Cardiac septum (tissue), 1 donor: ENCODE results near the gene CHURC1. TPM values are rescaled to one million over a fixed set of nuclear protein-coding genes. Genes with fewer than 3 reads are reported as not detected.

ENCODE experiments used
- DNase-seq: peaks from one replicate; pipeline ENCODE4 v3.0.0-alpha.2; 2020; ENCODE audit warnings: low spot score
- intact Hi-C: fragments of 100-400 bp; cut with DNase I; formaldehyde crosslinking; loops from one replicate; pipeline ENCODE4 v1.14.0; 2022
- total RNA-seq: library from RNA; stranded (reverse); fragmentation: NEBNext Ultra II Directional; extraction: Animal tissue kit (Norgen Biotek cat#: 25700); gene quantifications from one replicate; pipeline ENCODE4 v1.2.1, GENCODE V29; 2021
- donor health status: DM: no; HTN: no; CAD: no.

Gene CHURC1
- total RNA-seq, 1 donor from 2014 or later, result 82.6 TPM

- no peak for DNase-seq
- intact Hi-C loops, result no loop called here
Measured at GRCh38 chr14:64934338-64934929, 20.2 kb downstream of the CHURC1 start.

DNA sequence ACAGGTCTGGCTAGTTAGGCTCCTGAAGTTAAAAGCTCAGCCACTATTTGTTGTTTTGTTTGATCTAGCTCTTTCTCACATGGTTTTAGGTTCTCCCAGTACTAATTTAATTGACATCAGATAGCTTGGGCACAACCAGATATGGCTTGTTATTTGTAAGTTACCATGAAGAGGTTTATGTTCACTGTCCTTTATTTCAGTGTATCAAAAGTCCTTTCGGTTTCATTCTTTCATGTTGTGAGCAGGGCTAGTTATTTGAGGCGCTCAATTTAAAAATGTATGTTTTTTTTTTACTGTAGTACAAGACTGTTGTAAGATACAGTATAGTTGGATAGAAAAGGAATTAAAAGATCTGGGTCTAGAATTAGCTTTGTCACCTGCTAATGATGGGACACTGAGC, 21.3 kb downstream of the CHURC1 start:
- intact Hi-C loops, result no loop called here
- no peak for DNase-seq

DNA sequence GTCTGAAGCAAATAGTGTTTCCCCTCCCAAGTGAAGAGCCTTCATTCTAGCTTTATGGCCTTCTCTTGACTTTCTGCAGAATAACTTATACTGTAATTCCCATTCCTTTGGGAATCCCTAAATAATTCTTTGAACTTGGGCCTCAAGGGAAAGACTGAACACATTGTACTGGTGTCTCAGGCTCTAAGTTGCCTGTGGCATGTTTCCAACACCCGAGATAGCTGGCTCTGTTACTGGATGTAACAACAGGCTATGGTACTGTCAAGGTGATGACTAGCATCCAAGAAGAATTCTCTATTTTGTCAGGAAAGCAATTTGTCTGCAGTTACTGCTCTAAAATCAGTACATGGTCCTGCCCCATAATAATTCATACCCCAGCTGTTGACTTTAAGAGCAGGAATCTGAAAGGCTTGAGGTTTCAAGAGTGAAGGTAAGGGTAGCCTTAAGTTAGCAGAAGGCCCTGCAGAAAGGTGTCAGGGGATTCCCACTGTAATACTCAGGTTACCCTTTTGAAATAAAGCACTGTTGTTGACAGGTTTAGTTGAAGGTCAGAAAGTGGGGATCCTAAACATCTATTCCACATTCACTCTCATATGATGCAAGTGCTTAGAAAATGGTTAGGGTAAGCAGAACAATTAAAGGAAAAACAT, 23.0 kb downstream of the CHURC1 start:
- intact Hi-C loops, result no loop called here
- DNase-seq, result no peak

DNA sequence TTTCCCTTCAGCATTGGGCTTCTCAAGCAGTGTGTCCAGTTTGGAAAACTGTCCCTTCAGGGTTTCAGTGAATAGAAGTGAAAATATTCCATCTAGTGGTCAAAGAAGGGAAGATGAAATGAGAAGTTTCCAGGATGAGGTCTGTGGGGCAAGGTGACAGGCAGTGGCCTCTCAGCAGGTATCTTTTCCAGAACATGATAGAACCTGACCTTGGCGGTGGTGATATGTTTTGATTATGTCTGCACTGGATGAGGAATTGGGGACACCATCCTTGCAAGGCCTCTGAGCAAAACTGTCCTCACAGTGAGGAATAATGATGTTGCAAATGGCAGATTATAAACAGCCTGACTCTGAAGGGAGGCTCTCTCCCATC, 23.6 kb downstream of the CHURC1 start:
- DNase-seq, result no peak
- intact Hi-C loops, result no loop called here

GRCh38 chr14:64938972-64939816, 24.9 kb downstream of the CHURC1 start:
- DNase-seq, result peak; percentile 19
- intact Hi-C loops, result no loop called here

- intact Hi-C loops, result no loop called here
- DNase-seq, result no peak
Measured at GRCh38 chr14:64939817-64940190, 25.5 kb downstream of the CHURC1 start.

- no peak for DNase-seq
- intact Hi-C loops, result no loop called here
Measured at GRCh38 chr14:64940336-64940910, 26.2 kb downstream of the CHURC1 start.

- intact Hi-C loops, result no loop called here
- DNase-seq, result peak; percentile 68
Measured at GRCh38 chr14:64942531-64943111, 28.4 kb downstream of the CHURC1 start, which contains the start of gene GPX2. GPX2 (minus strand) TSS chr14:64942745; CDS start chr14:64942726, 19 bp downstream.

- intact Hi-C loops, result no loop called here
Measured at GRCh38 chr14:64943556-64943955, 29.3 kb downstream of the CHURC1 start.

GRCh38 chr14:64944041-64944440, 29.8 kb downstream of the CHURC1 start:
- intact Hi-C loops, result no loop called here
- DNase-seq, result peak; percentile 7

More at GRCh38 chr14:64943556-64943955, 29.3 kb downstream of the CHURC1 start:
- no peak for DNase-seq

DNA sequence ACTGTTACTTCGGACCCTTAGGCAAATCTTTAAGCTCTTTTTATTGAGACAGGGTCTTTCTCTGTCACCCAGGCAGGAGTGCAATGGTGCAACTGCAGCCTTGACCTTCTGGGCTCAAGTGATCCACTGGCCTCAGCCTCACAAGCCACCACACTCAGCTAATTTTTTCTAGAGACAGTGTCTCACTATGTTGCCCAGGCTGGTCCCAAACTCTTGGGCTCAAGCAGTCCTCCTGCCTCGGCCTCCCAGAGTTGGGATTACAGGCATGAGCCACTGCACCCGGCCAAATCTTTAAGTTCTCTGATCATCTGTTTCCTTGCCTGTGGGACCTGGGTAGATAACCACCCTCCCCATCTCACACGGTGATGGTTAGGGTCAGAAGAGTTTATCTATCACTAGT, 30.6 kb downstream of the CHURC1 start:
- intact Hi-C loops, result no loop called here
- no peak for DNase-seq

DNA sequence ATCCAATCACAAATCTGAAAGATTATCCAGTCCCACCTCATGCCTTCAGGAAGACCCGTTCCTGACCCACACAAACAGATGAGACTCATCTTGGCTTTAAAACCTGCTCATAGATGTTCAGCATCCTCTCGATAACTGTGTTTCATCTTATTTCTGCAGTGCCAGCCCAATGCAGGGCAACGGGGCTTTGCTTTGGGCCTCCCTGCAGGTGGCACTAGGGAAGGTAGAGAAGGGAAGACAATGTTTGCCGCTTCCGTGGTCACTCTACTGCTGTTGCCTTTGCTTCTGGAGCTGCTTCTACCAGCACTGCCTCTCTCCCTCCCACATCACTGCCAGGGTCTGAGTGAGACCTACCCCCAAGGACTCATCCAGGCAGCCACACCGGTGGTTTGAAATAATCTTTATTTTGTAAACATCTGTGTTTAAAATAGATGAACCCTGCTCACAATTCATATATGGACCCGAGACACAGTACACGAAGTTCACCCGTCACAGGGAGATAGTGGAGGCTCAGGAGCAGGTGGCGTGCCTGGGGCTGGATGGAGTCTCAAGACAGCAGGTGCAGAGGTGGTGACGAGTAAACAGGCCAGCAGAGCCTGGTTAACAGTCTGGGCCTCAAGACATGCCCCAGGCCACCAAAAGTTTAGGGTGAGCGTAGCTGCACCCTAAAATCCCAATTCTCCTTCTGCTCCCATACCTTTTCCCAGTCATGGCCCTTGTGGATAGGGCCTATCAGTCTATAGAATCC, 31.4 kb downstream of the CHURC1 start:
- peak; percentile 54 for DNase-seq
- intact Hi-C loops, result no loop called here

DNA sequence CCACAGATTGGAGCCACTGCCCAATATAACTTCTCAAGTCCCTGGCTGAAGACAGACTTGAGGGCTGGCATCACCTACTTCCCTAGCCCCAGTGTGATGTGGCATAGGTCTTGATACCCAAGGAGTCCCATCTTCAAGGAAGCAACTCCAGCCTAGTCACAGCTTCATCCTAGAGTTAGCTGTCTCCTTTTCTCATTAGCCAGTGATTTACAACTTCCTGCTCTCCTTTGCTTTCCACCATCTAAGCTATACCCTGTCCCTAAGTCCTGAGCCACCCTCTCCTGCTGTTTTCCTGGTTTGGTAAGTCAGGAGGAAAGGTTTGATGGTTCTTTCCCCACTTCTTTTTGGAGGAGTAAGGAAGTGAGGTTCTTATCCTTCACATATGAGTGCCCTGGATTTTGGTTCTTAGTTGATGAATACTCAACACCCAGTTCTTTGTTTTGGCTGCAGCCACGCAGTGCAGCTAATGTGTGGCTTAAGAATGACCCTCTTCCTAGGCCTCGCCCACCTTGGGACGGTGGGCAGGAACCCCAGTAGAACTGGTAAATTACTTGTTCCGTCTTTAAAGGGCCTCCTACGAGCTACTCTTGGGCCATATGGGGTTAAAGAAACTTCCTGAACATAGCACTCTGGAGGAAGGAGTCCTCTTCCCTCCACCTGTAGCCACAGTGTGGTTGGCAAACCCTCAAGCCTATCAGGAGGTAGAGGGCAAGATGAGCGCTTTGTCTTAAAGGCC, 32.2 kb downstream of the CHURC1 start:
- DNase-seq, result peak; percentile 57

DNA sequence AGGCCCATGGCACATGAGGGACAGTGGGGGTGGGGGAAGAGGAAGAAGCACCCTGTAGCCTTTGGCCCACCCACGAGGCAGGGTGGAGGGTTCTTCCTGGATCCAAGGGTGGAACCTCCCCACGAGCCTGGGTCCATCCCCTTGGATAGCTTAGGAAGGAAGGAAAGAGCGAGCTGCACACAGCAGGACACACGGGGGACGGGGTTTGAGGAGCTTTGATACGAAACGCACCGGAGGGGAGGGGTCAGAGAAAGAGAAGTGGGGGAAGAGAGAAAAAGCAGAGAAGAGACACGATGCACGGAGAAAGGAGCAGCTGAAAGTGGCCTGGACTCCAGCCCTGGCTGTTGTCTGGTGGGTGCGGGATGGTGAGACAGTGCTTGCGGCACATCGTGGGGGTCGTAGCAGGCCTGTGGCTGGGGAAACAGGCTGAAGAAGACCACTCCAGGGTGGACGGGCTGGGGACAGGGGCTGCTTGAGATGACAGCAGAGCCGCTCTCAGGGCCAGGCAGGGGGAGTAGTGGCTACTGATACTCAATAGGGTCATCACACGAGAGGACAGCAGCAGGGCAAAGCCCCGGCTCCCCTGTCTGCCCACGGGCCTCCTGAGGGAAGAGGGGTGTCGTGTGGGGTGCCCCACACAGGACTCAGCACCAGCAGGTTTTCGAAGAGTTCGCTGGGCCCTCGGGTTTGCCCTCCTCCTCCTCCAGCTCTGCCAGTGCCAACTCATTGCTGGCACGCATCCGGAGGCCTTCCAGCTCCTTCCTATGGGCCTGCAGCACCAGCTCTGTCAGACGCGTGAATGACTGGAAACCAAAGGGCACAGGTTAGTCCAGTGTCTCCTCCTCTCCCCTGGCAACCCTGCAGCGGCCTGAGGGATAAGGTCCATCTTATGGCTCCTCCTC, 33.7 kb downstream of the CHURC1 start:
- DNase-seq, result peak; percentile 84
- intact Hi-C loops, result no loop called here

More for the DNA sequence above, 32.2 kb downstream of the CHURC1 start:
- intact Hi-C loops, result no loop called here

DNA sequence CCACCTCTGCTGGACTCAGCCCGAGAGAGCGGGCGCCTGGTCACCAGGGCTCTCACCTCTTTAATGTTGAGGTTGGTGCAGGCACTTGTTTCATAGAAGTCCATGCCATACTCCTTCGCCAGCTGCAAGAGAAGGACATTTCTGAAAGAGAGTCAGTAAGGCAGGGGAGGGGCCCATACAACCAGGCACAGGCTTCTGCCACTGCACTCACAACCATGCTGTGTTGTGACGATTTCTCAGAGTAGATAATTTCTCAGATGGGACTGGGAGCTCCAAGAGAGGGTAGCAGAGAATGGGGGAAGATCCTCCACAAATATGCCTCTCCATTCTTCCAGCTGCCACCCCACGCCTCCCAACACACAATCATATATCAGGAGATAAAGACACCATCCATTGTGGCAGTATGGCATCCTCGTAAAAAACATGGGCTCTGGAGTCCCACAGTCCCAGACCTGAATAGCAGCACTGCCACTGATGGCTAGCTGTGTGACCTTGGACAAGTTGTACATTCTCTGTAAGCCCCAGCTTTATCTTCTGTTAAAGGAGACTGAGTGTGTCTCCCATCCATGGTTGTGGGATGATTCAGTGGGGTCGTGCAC, 34.5 kb downstream of the CHURC1 start:
- intact Hi-C loops, result no loop called here
- peak; percentile 54 for DNase-seq

- intact Hi-C loops, result no loop called here
- peak; percentile 88 for DNase-seq
Measured at GRCh38 chr14:64950889-64951288, 36.6 kb downstream of the CHURC1 start.

GRCh38 chr14:64951291-64951690, 37.0 kb downstream of the CHURC1 start:
- intact Hi-C loops, result no loop called here

More at GRCh38 chr14:64951291-64951690, 37.0 kb downstream of the CHURC1 start:
- no peak for DNase-seq
